EH (cell line): ENCODE data around the gene NEDD9.
A peak's percentile ranks its signal among the peaks of the same experiment; 100 is the strongest.

Experiments used
- DNase-seq: peaks from one replicate; pipeline ENCODE4 v3.0.0-alpha.2; 2015; ENCODE audit warnings: low read depth

NEDD9 gene

GRCh38 chr6:11233673-11234573, 1.5 kb upstream of the NEDD9 start:
- no peak for DNase-seq

- DNase-seq = no peak
These were observed 530 bp upstream of the NEDD9 start for GRCh38 chr6:11232770-11233626.

- DNase-seq = peak; percentile 85
These were observed 790 bp downstream of the NEDD9 start for GRCh38 chr6:11231564-11232192.

DNA sequence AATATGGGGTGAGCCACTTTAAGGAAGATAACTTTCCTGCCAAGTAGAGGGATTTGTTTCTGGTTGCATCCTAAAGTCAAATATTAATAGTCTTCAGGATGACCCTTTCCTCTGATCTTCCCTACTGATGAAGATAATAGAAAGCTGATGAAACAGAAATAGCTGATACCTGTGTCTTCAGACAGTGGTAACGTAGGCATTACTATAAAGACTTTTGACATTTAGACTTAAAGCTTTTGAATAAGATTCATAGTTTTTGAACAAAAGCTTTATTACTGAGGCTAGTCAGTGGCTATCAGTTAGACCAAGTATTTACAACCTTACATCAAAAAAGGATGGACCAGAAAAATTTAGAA, 1.4 kb downstream of the NEDD9 start:
- no peak for DNase-seq

GRCh38 chr6:11230158-11231107, 2.0 kb downstream of the NEDD9 start:
- DNase-seq = peak; percentile 48

GRCh38 chr6:11229655-11230046, 2.8 kb downstream of the NEDD9 start:
- DNase-seq = no peak

DNA sequence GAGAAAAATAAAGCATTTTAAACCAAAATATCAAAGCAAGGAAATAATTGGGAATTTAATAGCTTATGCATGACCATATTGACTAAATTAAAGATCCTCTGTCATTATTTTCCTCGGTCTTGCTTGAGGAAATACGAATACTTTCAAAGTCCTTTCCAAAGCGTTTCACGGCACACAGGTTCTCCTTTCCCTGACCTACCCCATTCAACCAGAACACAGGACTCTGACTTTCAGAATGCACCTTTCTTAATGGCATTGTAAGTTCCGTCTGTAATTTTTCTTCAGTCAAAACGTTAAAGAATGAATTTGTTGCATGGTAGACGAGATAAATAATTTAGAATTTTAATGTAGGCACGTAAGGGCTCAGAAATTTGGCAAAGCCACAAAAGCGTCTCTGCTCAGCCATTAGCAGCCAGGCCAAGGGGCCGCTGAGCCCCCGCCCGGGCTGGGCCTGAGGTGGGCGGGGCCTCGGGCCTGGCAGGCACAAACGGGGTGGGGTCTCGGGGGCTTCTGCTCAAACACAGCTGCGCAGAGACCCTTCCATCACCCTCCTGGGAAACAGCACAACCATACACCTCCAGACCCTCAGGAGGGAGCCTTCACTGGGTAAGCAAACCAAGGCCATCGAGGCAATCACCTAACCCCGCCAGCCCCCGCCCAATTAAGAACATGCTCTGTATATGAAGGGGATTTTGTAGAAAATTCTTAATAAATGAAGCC, 3.4 kb downstream of the NEDD9 start:
- peak; percentile 47 for DNase-seq

GRCh38 chr6:11227698-11228097, 4.8 kb downstream of the NEDD9 start:
- no peak for DNase-seq

- DNase-seq = no peak
These were observed 6.5 kb downstream of the NEDD9 start for GRCh38 chr6:11226005-11226404.

DNA sequence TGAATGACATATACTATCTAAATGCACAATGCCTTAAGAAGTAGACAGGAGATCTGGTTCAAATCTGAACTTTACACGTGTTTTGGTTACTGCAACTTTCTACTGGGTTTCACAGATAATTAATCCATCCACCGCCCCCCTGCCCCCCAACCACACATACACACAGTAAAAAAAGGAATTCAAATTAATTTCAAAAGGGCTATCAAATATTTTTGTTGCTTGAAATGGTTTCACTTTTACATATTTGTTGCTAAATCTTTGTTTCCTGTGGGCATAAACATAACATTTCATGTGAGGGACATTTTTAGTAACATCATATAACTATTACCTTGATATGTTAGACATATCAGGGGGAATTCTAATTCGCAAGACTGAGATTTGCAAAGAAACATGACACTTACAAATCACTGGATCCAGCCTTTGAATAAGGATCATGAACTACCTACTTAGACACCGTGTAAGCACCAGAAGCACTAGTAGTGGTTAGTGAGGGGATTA, 7.5 kb downstream of the NEDD9 start:
- DNase-seq = no peak

DNA sequence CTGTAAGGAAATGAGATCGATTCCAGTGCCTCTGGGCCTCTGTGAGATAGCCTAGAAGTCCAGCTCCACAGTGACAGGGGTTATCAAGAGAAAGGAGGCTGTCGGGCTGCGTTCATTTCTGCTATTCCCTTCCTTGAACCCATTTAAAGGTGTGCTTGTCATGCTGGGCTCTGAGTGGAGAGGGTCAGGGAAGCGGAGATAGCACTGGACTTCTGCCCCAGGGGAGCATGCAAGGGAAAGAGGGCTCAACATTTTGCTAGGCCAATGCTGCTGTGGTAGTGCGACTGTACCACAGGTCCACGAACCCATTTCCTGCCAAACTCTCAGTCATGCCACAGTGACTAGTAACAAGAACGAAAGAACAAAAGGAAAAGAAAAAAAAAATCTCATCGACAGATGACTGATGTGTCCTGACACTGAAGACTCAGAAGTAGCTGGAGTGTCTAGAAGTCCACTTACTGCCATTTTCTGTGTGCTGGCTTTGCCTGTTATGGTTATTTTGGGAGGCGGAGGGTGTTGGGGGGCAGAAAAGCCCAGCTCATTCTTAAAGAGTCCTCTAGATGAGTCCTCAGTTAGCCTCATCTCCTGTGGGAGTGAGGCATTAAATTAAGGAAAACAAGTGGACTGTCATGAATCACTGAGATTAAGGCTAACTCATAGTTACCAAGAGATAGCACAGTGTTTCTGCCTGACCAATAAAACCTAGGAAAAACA, 8.1 kb downstream of the NEDD9 start:
- DNase-seq = peak; percentile 83

GRCh38 chr6:11223286-11223864, 9.1 kb downstream of the NEDD9 start:
- no peak for DNase-seq

GRCh38 chr6:11222385-11223277, 9.8 kb downstream of the NEDD9 start:
- no peak for DNase-seq

- DNase-seq = no peak
These were observed 10.7 kb downstream of the NEDD9 start for GRCh38 chr6:11221623-11222384.

GRCh38 chr6:11219400-11219834, 13.1 kb downstream of the NEDD9 start:
- DNase-seq = no peak

DNA sequence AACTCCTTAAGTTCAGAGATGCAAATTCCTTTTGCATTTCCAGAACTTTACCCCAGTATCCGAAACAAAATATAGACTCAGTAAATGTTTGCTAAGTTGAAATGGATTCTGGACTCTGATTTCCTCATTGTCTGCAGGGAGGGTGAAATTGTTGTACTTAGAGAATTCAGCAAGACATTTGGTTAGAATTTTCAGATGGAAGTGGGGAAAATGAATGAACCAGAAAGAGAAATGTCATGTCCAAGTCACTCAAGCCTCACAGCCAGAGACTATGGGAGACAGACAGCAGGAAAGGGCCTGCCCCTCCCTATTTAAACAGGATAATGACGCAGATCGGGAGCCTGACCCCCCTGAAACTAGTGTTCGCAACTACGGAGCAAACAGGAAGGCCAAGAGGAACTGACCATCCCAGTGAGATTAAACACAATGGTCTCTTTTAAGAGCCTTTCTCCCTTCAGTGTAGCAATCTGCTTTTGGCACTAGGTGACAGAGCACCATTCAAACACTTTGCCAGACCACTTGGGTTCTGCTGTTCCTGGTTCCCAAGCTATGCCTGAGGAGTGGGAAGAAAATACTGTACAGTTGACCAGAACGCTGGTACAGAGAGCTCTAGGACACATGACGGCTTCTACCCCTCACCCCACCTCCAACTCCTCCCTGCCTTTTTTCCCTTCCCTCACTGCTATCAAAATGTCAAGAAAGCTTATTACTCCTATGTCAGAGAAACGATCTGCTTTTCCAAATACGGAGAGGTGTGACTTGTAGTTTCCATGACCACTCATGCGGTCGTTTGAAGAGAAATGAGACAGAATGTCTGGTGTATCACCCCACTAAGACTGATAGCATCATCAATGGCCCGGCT, 13.7 kb downstream of the NEDD9 start:
- DNase-seq = no peak

DNA sequence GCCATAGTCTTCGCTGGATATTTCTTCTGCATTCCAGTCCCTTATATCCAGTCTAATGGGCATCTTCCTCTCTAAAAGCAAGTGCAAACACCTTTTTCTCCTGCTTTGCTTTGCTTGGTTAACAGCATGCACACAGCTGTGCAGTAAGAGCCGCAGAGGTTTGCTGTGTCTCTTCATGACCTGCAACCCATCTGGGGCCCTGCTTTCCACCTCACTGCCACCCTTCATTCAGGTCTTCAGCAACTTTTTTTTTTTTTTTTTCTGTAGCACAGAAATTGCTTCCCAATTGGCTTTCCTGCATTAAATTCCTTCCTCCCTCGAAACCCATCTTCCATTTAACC, 14.4 kb downstream of the NEDD9 start:
- DNase-seq = no peak
